EL (cell line): ENCODE results near the gene PHF14.
A peak's percentile ranks its signal among the peaks of the same experiment; 100 is the strongest.

Experiments
- DNase-seq: peaks from one replicate; pipeline ENCODE4 v3.0.0-alpha.2; 2016

PHF14 gene

DNA sequence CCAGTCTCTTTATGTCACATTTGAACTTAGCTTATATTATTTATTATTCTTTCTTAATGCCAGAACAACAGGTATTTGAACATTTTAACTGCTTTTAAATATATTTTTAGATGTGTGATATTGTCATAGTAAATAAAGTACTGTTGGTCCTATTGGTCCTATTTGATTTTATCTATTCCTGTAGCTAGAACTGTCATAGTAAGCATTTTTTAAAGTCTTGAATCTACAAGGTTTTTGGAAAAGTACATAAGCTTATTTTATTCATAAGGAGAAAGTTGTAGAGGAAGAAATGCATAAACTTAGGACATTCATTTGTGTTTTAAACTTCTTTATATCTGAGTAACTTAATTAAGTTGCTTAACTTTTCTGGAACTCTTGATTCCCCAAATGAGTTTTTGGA is 136.0 kb downstream of the PHF14 start:
- DNase-seq, result no peak

DNA sequence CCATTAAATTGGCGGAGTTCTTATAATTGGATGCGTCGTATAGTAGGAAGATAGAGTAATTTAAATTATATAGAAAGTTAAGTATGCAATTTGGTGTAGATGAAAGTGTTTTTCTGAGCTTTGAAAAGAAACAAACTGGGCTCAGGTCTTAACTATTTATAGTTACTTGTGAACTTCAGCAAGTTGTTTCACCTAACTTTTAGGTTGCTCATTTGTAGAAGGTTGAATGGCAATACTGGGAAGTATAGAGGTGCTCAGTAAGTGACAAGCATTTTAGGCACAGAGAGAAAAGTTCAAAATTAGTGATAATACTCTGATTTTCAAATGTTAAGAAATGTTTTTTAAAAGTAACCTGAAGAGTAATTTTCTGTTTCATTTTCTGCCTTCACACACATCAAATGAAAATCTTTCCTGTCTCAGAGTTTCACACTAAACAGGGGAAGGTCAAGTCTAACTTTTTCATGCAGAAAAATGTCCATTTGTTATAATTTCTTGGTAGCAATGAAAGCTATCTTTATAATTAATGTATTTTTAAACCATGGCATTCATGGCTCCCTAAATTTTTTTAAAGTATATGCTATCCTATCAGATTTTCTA is 146.5 kb downstream of the PHF14 start:
- DNase-seq, result no peak

DNA sequence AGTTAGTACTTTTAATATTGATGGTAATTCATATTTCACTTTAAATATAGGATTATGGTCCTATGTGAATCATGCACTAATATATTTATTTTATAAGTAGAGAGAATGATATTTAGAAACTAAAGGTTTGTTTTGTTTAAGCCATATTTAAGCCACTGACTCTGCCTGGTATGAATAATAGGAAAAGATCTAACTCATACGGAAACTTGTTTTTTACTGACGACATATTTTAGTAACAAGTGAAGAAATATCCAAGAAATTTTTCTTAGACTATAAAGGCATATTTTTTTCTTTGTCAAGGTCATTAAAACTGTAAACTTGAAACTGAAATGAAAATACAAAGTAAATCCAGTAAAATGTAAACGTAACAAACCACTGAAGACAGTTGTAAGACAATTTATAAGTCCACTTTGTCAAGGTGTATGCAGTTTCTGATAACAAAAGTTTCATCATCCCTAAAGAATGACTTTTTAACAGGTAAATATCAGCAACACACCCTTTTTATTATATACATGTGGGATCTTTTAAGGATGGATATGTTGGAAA is 147.1 kb downstream of the PHF14 start:
- DNase-seq, result no peak

DNA sequence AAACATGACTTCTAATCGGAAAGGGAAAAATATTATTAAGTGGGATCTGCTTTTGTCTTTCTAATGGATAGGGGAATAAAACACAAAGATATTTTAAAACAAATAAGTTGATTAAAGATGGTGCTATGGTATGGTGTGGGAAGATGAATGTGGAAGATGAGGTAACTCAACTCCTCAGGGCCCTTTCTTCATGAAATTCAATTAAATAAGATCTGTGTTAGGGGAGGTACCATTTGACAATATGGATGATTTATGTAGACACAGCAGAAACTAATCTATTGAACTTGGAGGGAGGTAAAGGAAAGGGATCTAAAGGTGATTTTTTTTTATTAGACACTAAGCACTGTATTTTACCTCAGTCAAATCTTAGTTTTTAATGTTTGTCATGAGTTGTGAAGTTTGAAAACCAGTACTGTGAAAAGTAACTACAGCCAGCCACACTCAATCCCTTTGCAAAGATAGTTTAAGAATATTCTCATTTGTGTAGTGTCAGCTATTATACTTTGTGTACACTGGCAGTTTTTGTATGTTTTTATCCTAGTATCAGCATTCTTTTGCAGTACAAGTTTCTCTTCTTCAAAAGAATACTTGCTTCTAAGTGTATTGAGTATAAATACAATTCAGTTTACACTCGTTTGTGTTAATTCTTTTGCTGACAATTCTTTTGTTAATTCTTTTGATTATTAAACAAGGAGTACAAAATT is 151.3 kb downstream of the PHF14 start:
- DNase-seq, result no peak

DNA sequence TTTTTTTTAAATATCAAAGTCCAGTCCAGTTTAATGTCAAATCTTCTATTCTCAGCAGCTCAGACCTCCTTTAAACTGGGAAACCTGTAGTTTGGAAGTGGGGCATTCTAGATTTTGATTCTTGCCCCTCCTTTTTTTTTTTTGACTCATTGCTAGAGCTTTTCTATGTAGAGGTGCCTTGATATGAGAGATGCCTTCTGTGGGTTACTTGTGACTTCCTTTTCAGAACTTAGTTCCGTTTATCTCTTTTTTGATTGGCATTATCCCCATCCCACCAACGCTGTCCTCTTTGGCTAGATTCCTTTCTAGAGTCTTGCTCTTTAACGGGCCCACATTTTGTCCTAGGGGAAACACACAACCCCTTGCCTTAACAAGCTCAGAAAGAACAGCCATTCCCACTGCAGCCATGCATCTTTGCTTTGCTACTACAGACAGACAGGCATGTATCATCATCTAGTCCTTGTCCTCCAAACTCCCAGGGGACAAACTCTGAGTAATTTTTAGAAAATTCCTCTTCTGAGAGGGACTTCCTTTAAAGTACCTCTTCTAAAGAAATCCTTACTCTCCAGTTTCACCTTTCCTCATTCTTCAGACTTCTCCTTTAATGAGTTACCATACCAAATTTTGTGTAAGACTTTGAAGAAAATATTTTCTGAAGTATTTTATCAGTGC is 153.6 kb downstream of the PHF14 start:
- peak; percentile 3 for DNase-seq

DNA sequence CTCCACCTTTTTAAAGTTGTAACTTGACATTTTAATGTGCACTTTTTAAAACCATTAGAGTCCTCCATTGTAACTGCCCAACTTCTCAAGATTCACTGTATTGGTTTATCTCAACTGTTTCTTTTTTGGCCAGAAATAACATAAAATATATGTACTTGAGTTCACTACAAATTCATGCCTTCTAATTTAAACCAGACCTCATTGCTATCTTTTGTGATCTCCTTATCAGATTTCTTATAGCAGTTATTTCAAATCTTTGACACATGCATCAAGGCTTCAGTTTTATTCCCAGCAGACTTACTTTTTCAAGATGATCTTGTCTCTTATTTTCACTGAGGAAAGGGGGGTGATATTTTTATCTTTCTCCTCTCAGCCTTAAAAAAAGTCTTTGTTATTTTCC is 154.3 kb downstream of the PHF14 start:
- no peak for DNase-seq

DNA sequence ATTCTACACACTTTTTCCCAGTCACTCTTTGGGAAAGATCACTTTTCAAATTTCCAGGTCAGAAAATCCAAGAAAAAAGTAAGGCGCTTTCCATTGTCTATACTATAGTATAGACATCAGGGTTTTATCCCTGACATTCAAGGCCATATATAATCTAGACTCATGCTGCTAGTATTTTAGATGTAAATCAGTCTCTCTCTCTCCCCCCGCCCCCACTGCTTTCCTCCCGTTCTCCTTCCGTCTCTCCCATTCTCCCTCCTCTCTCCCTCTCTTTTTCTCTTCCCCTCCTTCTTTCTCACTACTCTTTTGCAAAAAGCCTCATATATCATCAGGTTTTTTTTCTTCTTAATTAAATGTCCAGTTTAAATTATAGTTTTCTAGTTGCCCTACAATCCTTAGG is 154.8 kb downstream of the PHF14 start:
- no peak for DNase-seq

DNA sequence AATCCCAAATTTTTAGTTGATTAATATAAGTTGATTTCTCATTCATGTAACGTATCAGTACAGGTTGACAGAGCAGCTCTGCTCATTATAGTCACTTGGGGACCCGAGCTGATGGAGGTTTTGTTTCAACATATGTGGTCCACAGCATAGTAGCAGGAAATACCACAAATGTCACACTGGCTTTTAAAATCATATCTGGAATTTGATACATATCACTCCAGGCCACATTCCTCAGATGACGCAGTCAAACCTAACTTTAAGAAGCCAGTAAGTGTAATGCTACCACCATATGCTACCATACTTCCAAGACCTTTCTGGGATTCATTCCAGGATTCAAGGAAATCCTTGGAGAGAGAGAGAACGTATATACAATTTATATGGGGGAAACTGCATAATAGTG is 156.3 kb downstream of the PHF14 start:
- DNase-seq, result peak; percentile 92

DNA sequence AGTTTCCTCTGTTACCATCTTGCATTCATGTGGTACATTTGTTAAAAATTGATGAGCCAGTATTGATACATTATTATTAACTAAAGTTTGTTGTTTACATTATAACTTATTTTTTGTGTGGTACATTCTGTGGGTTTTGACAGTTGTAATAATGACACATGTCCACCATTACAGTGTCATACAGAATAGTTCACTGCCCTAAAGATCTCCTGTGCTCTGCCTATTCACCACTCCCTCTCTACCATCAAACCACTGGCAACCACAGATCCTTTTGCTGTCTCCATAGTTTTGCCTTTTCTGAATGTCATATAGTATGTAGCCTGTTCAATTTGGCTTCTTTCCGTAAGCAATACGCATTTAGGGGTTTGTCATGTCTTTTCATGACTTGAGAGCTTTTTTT is 156.9 kb downstream of the PHF14 start:
- no peak for DNase-seq

DNA sequence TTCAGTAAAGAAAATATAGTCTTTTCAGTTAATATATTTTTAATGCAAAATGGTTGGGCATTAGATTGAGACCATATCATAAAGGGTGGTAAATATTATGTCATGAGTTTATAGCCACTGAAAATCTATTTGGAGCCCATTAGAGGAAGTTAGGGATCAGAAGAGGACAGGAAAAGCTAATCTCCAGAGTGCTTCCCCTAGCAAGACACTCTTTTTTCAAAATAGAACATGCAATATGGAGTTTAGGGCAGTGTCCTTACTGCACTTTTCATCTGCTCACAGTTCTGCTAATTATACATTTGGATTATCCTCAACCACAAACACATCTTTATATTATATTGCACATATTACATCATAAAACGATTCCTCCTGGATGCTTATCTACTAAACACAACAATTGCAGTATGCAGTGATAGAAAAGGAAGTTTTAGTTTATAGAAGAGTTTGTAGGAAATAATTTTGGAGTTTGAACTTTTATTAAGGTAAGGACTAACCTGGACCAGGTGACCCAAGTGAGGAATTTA is 159.8 kb downstream of the PHF14 start:
- DNase-seq, result no peak

DNA sequence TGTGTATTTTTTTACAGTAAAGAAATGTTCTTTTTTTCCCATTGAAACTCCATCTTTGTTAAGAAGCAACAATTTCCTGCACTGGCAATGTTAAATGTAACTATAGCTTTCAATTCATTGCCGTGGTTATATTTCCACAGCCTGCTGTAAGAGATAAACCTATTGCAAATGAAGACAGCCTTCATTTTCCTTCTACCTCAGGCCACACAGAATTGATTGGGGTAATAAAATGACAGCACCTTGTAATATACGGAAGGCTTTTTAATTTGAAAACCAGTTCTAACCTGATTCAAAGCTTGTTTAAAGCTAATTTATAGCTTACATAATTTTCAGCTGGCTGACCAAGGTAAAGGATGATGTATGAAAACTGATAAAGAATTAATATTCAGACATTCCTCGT is 161.9 kb downstream of the PHF14 start:
- DNase-seq, result no peak

DNA sequence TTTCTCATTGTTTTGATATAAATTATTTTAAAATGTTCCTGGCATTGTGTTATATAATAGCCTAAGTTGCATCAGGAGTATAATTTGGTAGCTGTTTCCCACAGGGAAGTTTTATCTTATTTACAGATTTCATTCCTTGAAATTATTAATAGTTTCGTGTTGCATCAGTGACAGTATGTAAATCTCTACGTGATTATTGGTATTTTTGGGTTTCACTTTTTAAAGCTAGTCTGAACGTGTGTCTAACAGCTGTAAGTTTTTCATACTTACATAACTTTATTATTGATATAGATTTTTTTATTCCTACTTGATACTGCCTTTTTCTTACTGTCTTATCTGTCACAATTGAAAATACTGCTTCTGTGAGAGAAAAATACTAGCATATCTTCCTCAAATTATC is 167.9 kb downstream of the PHF14 start:
- DNase-seq, result no peak

DNA sequence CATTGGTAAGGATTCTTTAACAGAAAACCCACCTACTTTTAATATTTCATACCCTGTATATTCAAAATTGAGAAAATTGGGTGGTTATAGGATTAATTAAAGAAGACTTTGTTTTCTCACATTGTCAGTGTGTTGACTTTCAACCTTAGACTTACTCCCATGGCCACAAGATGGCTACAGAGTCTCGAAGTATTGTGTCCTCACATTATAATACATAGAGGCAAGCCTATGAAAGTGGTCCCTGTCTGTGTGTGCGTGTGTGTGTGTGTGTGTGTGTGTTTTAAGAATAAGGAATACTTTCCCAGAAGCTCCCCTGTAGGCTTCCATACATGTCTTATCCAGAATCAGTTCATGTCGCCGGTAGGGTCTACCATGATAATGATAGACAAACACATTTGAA is 180.0 kb downstream of the PHF14 start:
- no peak for DNase-seq

DNA sequence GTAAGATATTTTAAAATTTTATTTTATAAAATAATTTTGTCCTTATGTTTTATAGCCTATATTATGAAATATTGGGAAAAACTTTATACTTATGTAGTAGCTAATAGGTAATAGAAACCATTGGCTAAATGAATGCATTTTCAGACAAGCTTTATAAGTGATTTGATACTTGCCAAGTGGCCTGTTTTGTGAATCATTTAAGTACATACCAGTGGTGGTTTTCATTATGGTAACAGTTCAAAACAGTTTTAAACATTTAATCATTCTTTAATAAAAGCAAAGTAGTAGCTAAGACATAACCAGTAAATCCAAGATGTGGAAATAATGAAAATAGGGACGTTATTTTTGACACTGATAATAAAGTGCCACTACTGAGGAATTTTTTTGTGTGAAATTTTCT is 182.2 kb downstream of the PHF14 start:
- DNase-seq, result no peak

DNA sequence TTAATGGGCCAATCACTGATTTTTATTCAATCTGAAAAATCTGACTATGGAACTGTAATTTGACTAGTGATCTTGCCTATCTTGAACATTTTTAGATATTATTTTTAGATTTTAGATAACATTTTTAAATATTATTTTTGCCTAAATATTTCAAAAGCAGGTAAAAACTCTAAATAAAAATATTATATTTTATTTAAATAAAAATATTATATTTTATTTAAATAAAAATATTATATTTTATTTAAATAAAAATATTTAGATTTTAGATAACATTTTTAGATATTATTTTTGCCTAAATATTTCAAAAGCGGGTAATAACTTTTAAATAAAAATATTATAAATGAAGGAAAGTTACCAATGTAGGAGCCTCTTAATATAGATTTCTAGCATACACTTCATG is 187.8 kb downstream of the PHF14 start:
- DNase-seq, result no peak

DNA sequence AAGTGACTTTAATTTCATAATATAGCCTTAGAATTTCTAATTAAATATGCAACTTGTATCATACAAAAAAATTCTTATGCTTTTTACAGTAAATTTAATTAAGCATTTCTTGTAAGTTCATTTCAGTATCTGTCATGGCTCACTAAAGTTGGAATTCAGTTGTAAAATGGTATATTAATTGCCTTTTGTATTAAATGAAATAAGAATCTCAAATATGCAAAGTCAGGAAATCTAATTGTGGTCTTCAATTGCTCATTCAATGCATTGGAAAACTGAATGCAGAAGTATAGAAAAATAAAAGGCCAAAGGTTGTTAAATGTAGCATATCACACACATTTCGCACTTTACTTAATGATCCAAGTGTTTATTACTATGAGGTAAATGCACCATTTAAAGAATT is 189.5 kb downstream of the PHF14 start:
- DNase-seq, result no peak

DNA sequence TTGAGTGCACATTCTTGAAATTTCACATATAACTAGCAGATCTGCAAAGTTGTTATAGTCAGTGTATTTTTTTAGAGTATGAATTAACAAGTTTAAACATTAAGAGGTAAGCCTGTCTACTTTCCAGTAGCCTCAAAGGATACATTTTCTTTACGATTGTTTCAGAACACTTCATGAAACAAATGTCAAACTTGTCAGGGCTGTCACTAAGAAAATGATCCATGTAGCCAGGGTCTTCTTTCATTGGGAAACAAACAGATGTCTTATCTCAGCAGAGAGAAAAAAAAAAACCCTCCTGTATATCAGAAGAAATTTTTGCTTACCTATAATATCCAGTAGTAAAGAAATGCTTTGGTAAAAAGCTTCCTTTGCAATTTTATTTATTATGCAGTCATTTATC is 192.4 kb downstream of the PHF14 start:
- no peak for DNase-seq

DNA sequence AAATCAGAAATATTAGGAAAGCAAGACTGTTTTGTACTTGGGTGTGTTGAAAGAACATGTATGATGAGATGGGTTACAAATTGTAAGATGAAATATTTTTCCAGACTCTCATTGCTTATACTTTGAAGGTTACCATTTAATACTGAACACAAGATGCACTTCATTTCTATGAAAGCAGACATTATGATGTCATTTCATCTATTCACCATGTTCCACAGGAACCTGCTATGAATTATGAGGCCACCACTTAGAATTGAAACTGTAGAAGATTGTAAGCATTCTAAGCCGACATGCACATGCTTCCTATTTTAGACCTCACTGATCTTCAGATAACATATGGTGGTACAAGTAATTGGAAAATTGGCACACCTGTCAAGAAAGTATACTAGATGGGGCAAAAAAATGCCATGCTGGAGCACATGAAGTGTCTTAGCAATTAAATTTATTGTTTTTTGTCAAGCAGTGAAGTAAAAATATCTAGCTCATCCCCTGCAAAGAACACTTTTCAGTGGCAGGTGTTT is 195.0 kb downstream of the PHF14 start:
- no peak for DNase-seq

DNA sequence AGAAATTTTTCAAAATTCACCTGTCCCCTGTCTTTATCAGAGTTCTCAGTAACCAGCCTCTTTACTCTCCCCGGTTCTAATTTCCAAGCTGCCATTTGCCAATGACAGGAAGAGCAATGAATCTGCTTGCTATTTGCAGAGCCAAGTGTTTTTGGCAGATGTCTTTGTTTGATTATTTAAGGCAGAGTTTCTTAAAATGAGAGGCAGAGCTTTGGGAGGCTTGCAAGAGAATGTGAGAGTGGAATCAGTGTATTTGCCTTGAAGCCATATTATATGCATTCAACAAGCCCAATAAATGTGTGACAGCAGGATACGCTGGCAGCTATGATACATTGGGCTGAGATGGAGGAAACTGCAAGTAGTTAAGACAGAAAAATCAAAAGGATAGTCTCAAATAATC is 196.5 kb downstream of the PHF14 start:
- DNase-seq, result no peak

DNA sequence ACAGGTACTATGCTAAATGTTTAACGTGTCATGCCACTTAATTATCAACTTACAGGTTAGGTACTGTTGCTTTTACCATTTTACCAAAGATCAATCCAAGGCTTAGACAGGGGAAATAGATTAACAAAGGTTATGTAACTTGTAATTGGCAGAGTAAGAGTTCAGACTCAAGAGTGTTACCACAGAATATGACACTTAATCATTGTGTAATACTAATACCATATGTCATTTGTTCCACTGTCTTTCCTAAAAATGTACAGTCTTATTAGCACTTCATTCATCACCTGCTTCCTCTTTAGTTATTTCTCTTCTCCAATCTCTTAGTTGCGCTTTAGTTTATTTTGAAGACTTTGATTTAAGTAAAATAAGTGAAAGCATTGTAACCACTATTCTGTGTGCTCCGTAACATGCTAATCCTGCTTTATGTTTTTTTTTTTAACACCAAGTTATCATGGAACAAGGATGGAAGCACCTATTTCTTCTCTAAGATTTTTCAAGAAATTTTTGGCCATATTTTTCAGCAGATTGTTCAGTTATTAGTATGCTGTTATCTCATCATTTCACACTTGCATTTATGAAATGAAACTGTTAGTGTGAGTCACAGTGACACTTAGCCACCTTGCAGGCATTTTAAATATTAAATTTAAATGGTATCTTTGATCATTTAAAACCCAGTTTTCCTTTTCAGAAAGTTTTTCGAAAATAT is 197.3 kb downstream of the PHF14 start:
- DNase-seq, result no peak

DNA sequence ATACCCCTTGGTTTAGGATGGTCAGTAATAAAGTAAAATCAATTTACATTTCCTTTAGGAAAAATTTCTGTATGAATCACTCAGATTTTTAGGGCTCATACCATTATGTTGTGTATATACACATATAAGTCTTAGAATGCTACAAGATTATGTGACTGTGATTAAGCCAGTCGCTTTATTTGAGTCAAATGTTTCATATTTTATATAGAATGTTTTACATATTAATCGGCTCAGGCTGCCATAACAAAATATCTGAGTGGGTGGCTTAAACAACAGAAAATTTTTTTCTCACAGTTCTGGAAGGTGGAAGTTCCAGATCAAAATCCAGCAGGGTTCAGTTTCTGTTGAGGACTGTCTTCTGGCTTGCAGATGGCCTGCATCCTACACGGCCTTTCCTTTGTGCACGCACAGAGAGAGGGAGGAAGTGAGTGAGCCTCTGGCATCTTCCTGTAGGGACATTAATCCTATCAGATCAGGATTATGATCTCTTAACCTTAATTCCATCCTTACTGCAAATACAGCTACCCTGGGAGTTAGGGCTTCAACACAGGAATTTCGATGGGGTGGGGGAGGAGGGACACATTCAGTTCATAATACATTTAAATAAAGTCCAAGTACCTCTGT is 198.0 kb downstream of the PHF14 start:
- no peak for DNase-seq

DNA sequence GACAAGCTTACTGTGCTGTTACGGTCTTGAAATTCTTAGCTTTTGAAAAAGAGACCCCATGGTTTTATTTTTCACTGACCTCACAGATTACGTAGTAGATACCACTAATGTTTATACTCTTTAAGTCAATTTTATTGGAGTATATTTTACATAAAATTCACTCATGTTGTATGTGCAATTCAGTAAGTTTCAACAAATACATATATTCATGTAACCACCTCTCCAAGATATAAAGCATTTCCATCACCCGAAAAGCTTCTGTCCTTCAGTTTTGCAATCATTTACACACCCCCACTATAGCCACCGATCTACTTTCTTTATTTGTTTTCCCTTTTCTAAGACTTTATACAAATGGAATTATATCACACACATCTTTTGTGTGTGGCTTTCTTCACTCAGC is 199.2 kb downstream of the PHF14 start:
- no peak for DNase-seq

DNA sequence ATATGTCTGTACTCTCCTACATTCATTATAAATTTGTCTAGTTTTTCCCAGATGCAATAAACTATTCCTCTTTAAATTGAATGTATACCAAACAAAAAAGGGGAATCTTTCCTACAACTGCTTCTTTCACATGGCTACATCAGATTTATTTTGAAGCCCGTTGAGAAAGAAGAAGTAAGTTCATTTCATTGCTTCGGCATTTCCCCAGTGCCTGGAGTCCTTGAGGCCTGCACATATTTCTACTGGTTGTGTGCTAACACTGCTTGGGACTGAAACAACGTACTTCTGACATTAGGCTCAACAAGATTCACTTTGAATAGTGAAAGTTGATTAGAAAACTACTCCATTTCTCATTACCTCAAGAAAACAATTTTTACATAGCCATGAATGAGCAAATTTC is 201.7 kb downstream of the PHF14 start:
- DNase-seq, result no peak
